ENCODE data around the gene ZNF618. TPM values are rescaled to one million over a fixed set of nuclear protein-coding genes. Genes with fewer than 3 reads are reported as not detected.

The ZNF618 gene
- polyA plus RNA-seq, 1 donor (not counting 4 experiments of a cell fraction or from before 2014, with no cell fraction given) = 2.5 TPM

DNA sequence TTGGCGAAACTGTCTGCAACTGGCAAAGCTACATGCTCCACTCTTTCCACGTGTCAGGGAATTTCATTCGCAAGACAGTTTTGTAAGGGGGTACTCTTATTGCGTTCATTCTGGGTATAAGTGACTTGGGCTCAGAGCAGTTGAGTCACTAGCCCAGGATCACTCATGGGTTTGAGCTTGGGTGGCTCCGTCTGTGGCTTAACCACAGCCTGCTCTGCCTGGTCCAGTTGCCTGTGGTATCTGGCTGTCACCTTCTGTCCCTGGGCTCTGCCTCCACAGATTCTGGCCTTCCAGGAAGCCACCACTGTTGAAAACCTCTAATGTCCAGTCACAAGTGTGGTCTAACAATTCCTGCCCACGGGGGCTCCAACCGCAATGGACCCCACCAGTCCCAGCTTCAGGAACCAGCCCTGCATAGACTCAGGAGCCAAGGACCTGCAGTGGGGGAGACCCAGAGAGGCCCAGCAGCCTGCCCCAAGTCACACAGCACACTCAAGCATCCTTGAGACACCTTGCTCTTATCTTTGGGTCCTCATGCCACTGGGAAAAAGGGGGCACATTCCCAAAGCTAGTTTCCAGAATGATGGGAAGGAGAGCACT, 212.6 kb downstream of the ZNF618 start:
- Histone ChIP-seq H3K9ac (ENCODE audit: control insufficient read depth, extremely low read depth, insufficient read depth, low read length) (no peak overlapping the region), H3K9me1 (ENCODE audit: control insufficient read depth, extremely low read depth, insufficient read depth, low read length) (no peaks in the 10 kb centered on the region), H3K27ac (ENCODE audit: control insufficient read depth, insufficient read depth, low read length) (no peak overlapping the region), H3K4me3 (ENCODE audit: control insufficient read depth in 2 of 3, extremely low read depth in 1 of 3, insufficient read depth in 2 of 3, low read depth in 1 of 3, low read length in 3 of 3) (no peak overlapping the region), H3K27me3 (ENCODE audit: control insufficient read depth, extremely low read depth, insufficient read depth, low read length) (peaks cover 7% of the 10 kb centered on the region), H2AFZ (ENCODE audit: control insufficient read depth, low read length) (no peak overlapping the region), H3K4me2 (ENCODE audit: control insufficient read depth, extremely low read depth, insufficient read depth, low read depth, low read length) (no peak overlapping the region), H3K79me2 (ENCODE audit: control insufficient read depth, insufficient read depth, low read length) (no peaks in the 10 kb centered on the region), H3K36me3 (ENCODE audit: control insufficient read depth in 2 of 2, extremely low read depth in 1 of 2, insufficient read depth in 2 of 2, low read length in 2 of 2) (no peaks in the 10 kb centered on the region), H4K20me1 (ENCODE audit: control insufficient read depth, extremely low read depth, insufficient read depth, low read length) (no peaks in the 10 kb centered on the region), H3K4me1 (ENCODE audit: control insufficient read depth, extremely low read depth, insufficient read depth, low read length) (peaks cover 4% of the 10 kb centered on the region), H3K9me3 (ENCODE audit: control insufficient read depth, low read depth, low read length) (no peaks in the 10 kb centered on the region)
- FAIRE-seq = no peak
- DNase-seq (ENCODE audit: low read depth, low spot score) = no peak
- TF ChIP-seq EZH2 (IDR thresholded peaks at IDR 0.05; ENCODE audit: low read length) = no peak
- TF ChIP-seq CTCF (optimal IDR thresholded peaks at IDR 0.05 in 1 of 3, IDR thresholded peaks at IDR 0.05 in 1 of 3, conservative IDR thresholded peaks at IDR 0.05 in 1 of 3; ENCODE audit: extremely low read depth in 1 of 3, insufficient read depth in 2 of 3, low read length in 3 of 3) = no peak
- dilution Hi-C loops (cut with MboI; ENCODE audit: extremely low pct_ligation_motif_present, low sequenced_read_pairs) = no loop called here

GRCh38 chr9:114089206-114089840, 213.2 kb downstream of the ZNF618 start:
- Histone ChIP-seq H4K20me1 (ENCODE audit: control insufficient read depth, extremely low read depth, insufficient read depth, low read length) (no peaks in the 10 kb centered on the region), H3K36me3 (ENCODE audit: control insufficient read depth in 2 of 2, extremely low read depth in 1 of 2, insufficient read depth in 2 of 2, low read length in 2 of 2) (no peaks in the 10 kb centered on the region), H3K9ac (ENCODE audit: control insufficient read depth, extremely low read depth, insufficient read depth, low read length) (no peak overlapping the region), H3K4me3 (ENCODE audit: control insufficient read depth in 2 of 3, extremely low read depth in 1 of 3, insufficient read depth in 2 of 3, low read depth in 1 of 3, low read length in 3 of 3) (no peak overlapping the region), H3K4me2 (ENCODE audit: control insufficient read depth, extremely low read depth, insufficient read depth, low read depth, low read length) (no peak overlapping the region), H2AFZ (ENCODE audit: control insufficient read depth, low read length) (no peak overlapping the region), H3K4me1 (ENCODE audit: control insufficient read depth, extremely low read depth, insufficient read depth, low read length) (peaks cover 4% of the 10 kb centered on the region), H3K79me2 (ENCODE audit: control insufficient read depth, insufficient read depth, low read length) (no peaks in the 10 kb centered on the region), H3K27me3 (ENCODE audit: control insufficient read depth, extremely low read depth, insufficient read depth, low read length) (peaks cover 7% of the 10 kb centered on the region), H3K9me1 (ENCODE audit: control insufficient read depth, extremely low read depth, insufficient read depth, low read length) (no peaks in the 10 kb centered on the region), H3K27ac (ENCODE audit: control insufficient read depth, insufficient read depth, low read length) (no peak overlapping the region), H3K9me3 (ENCODE audit: control insufficient read depth, low read depth, low read length) (no peaks in the 10 kb centered on the region)
- DNase-seq (ENCODE audit: low read depth, low spot score) = no peak
- no peak for FAIRE-seq
- TF ChIP-seq CTCF (optimal IDR thresholded peaks at IDR 0.05 in 1 of 3, IDR thresholded peaks at IDR 0.05 in 1 of 3, conservative IDR thresholded peaks at IDR 0.05 in 1 of 3; ENCODE audit: extremely low read depth in 1 of 3, insufficient read depth in 2 of 3, low read length in 3 of 3) = no peak
- no peak for TF ChIP-seq EZH2 (IDR thresholded peaks at IDR 0.05; ENCODE audit: low read length)
- dilution Hi-C loops (cut with MboI; ENCODE audit: extremely low pct_ligation_motif_present, low sequenced_read_pairs) = no loop called here
